Endometrium (tissue), 2 donors: ENCODE results near the gene SZT2.
"Not testable (repeated sequence)": the region's sequence is repeated elsewhere in the genome, so short reads cannot be mapped to it uniquely, and the experiment has no call there.

Source experiments
- FAIRE-seq: peaks from 2 replicates; lab custom pipeline; 2012; peaks lifted over from hg19 to GRCh38; lab: Jason Lieb, UNC
- donor health status: control.
- donor health status: control.

Gene SZT2

GRCh38 chr1:43388613-43389012, 1.1 kb upstream of the SZT2 start:
- no peak for FAIRE-seq

- no peak for FAIRE-seq
These were observed 3.0 kb downstream of the SZT2 start for GRCh38 chr1:43392702-43393101.

GRCh38 chr1:43395523-43395922, 5.8 kb downstream of the SZT2 start:
- FAIRE-seq: no peak

GRCh38 chr1:43396059-43396458, 6.4 kb downstream of the SZT2 start:
- no peak for FAIRE-seq

- no peak for FAIRE-seq
These were observed 8.5 kb downstream of the SZT2 start for GRCh38 chr1:43398227-43398626.

- FAIRE-seq: not testable (repeated sequence)
These were observed 10.7 kb downstream of the SZT2 start for GRCh38 chr1:43400441-43400840.

- no peak for FAIRE-seq
These were observed 12.6 kb downstream of the SZT2 start for GRCh38 chr1:43402089-43402865.

GRCh38 chr1:43404353-43404752, 14.7 kb downstream of the SZT2 start:
- FAIRE-seq: no peak

- FAIRE-seq: no peak
These were observed 15.6 kb downstream of the SZT2 start for GRCh38 chr1:43405219-43405875.

GRCh38 chr1:43405876-43406234, 16.2 kb downstream of the SZT2 start:
- FAIRE-seq: no peak

GRCh38 chr1:43410571-43410970, 20.9 kb downstream of the SZT2 start:
- no peak for FAIRE-seq

GRCh38 chr1:43413426-43413825, 23.7 kb downstream of the SZT2 start:
- not testable (repeated sequence) for FAIRE-seq

- FAIRE-seq: no peak
These were observed 25.0 kb downstream of the SZT2 start for GRCh38 chr1:43414634-43415223.

- no peak for FAIRE-seq
These were observed 26.2 kb downstream of the SZT2 start for GRCh38 chr1:43415901-43416300.

GRCh38 chr1:43418858-43419257, 29.2 kb downstream of the SZT2 start:
- no peak for FAIRE-seq

- no peak for FAIRE-seq
These were observed 30.1 kb downstream of the SZT2 start for GRCh38 chr1:43419627-43420425.

GRCh38 chr1:43420874-43421273, 31.2 kb downstream of the SZT2 start:
- no peak for FAIRE-seq

GRCh38 chr1:43421396-43421795, 31.7 kb downstream of the SZT2 start:
- no peak for FAIRE-seq

GRCh38 chr1:43421976-43422750, 32.5 kb downstream of the SZT2 start:
- no peak for FAIRE-seq

GRCh38 chr1:43422995-43423671, 33.4 kb downstream of the SZT2 start:
- no peak for FAIRE-seq
